A549 (cell line): ENCODE data around the gene NAA40. TPM values are rescaled to one million over a fixed set of nuclear protein-coding genes. Genes with fewer than 3 reads are reported as not detected.

Source experiments
- ATAC-seq, 2 experiments: fragments of 200-7000 bp in 1 of 2; fragments of >200 bp in 1 of 2; cut with Nextera tagmentation in 1 of 2; cut with Tn5 transposase in 1 of 2; 3 replicates each; pipeline versions ENCODE4 v1.8.0 to v1.9.1; 2018 to 2020; ENCODE audit warnings: mild to moderate bottlenecking in 1 of 2, moderate library complexity in 1 of 2
- CTCF ChIA-PET: fragments of 300-600 bp; sonication (Branson Sonifier 250); formaldehyde crosslinking; extraction: SDS; loops from one replicate; lab custom pipeline; 2021; ENCODE audit warnings: antibody characterized with exemption, inconsistent platforms; lab: Yijun Ruan, JAX
- POLR2A ChIA-PET: fragments of 350-600 bp; formaldehyde crosslinking; extraction: SDS; loops from one replicate; lab custom pipeline; 2021; ENCODE audit warnings: antibody characterized with exemption, inconsistent platforms; lab: Yijun Ruan, JAX
- DNase-seq, 2 experiments: peaks; one replicate each; pipeline versions ENCODE4 v3.0.0 to v3.0.0-alpha.2; 2011 to 2016; ENCODE audit warnings: low read depth in 1 of 2, low spot score in 1 of 2
- FAIRE-seq: peaks from 2 replicates; lab custom pipeline; 2011; peaks lifted over from hg19 to GRCh38; lab: Jason Lieb, UNC
- H3K27ac ChIP-seq, 2 experiments: fragments of >200 bp; sonication (Bioruptor Twin); formaldehyde crosslinking; 3 replicates each; pipeline ENCODE4 v1.5.1; 2016 to 2017
- H3K4me1 ChIP-seq: fragments of >200 bp; sonication (Bioruptor Twin); formaldehyde crosslinking; 3 replicates; pipeline ENCODE4 v1.6.1; 2016
- H3K4me2 ChIP-seq: fragments of >200 bp; sonication (Bioruptor Twin); formaldehyde crosslinking; 3 replicates; pipeline ENCODE4 v1.6.1; 2016
- H3K4me3 ChIP-seq: fragments of >200 bp; sonication (Bioruptor Twin); formaldehyde crosslinking; 3 replicates; pipeline ENCODE4 v1.5.1; 2016
- H3K9me3 ChIP-seq: fragments of >200 bp; sonication (Bioruptor Twin); formaldehyde crosslinking; 3 replicates; pipeline ENCODE4 v1.6.1; 2016
- CBX2 ChIP-seq: fragments of 200-600 bp; sonication (generic); IDR thresholded peaks from 2 replicates; pipeline ENCODE4 v1.6.1; 2016; ENCODE audit warnings: low read depth, mild to moderate bottlenecking, borderline replicate concordance
- CEBPB ChIP-seq, 2 experiments: fragments of >200 bp in 1 of 2; sonication (Bioruptor Twin) in 1 of 2; formaldehyde crosslinking in 1 of 2; IDR thresholded peaks; 2 replicates each; pipeline ENCODE4 v1.6.1; 2012 to 2016
- FOSB ChIP-seq: fragments of 250-450 bp; sonication (Bioruptor Pico); IDR thresholded peaks from 2 replicates; pipeline ENCODE4 v1.5.0; 2020; ENCODE audit warnings: mild to moderate bottlenecking, moderate library complexity
- KDM5A ChIP-seq: fragments of 200-600 bp; sonication (generic); IDR thresholded peaks from 2 replicates; pipeline ENCODE4 v1.6.1; 2016; ENCODE audit warnings: antibody characterized with exemption, mild to moderate bottlenecking
- MAFK ChIP-seq: fragments of 450-650 bp; IDR thresholded peaks from 2 replicates; pipeline ENCODE4 v1.6.1; 2014; ENCODE audit not compliant: partially characterized antibody
- MYC ChIP-seq: IDR thresholded peaks from 2 replicates; pipeline ENCODE4 v1.6.1; 2012; ENCODE audit warnings: mild to moderate bottlenecking, inconsistent platforms, low read length, improper control_type of control experiment, borderline replicate concordance
- NR3C1 ChIP-seq: fragments of >200 bp; sonication (Bioruptor Twin); formaldehyde crosslinking; IDR thresholded peaks from 3 replicates; pipeline ENCODE4 v1.6.1; 2017
- POLR2A ChIP-seq: IDR thresholded peaks from 2 replicates; pipeline ENCODE4 v1.6.1; 2012; ENCODE audit warnings: mild to moderate bottlenecking, low read length
- POLR2AphosphoS2 ChIP-seq: conservative IDR thresholded peaks from 2 replicates; pipeline ENCODE4 v1.6.1; 2012; ENCODE audit warnings: low read length, improper control_type of control experiment, inconsistent platforms
- RAD21 ChIP-seq, 2 experiments: fragments of >200 bp in 1 of 2; sonication (Bioruptor Twin) in 1 of 2; formaldehyde crosslinking in 1 of 2; IDR thresholded peaks in 1 of 2; conservative IDR thresholded peaks in 1 of 2; 2 replicates in 1 of 2; 3 replicates in 1 of 2; pipeline ENCODE4 v1.6.1; 2012 to 2018; ENCODE audit warnings: inconsistent platforms in 1 of 2
- ZC3H11A ChIP-seq: fragments of 450-650 bp; IDR thresholded peaks from 2 replicates; pipeline ENCODE4 v1.6.1; 2014; ENCODE audit warnings: antibody characterized with exemption, mild to moderate bottlenecking
- ZSCAN20 ChIP-seq: fragments of 250-450 bp; sonication (Bioruptor Pico); IDR thresholded peaks from 2 replicates; pipeline ENCODE4 v1.8.0; 2022; ENCODE audit warnings: mild to moderate bottlenecking, moderate library complexity
- WGBS: methylation state at CpG from one replicate; pipeline ENCODE4 v1.1.6; 2017; ENCODE audit errors: missing lambda C conversion rate; 5-methylcytosine and 5-hydroxymethylcytosine counted together
- polyA plus RNA-seq, 4 experiments: library from polyadenylated mRNA; depleted of rRNA in 3 of 4; stranded (reverse); fragments of >200 nt; fragmentation: RNase III in 1 of 4; extraction: RNeasy Plus Mini Kit Qiagen cat#74134 plus additional on column Dnase treatment in 1 of 4; gene quantifications; 2 replicates in 3 of 4; 3 replicates in 1 of 4; pipeline ENCODE4 v1.2.3, GENCODE V29; 2011 to 2017
- TF ChIP-seq, protein P1 (sequence below): fragments of 250-450 bp; sonication (Bioruptor Pico); IDR thresholded peaks from 2 replicates; pipeline ENCODE4 v1.5.0; 2021; ENCODE audit warnings: mild to moderate bottlenecking, moderate library complexity, borderline replicate concordance
- TF ChIP-seq, protein P2 (sequence below): IDR thresholded peaks from 2 replicates; pipeline ENCODE4 v1.6.1; 2012; ENCODE audit warnings: low read depth, borderline replicate concordance
- TF ChIP-seq, protein P3 (sequence below): fragments of 150-350 bp; IDR thresholded peaks from 2 replicates; pipeline ENCODE4 v1.6.1; 2014; ENCODE audit warnings: low read depth, mild to moderate bottlenecking, low read length
- TF ChIP-seq, protein P4 (sequence below): fragments of >200 bp; sonication (Bioruptor Twin); formaldehyde crosslinking; IDR thresholded peaks from 3 replicates; pipeline ENCODE4 v1.5.1; 2016

Gene NAA40
- polyA plus RNA-seq, 2 of the 4 experiments (the other 2 are of a cell fraction), result 21.9 to 32.0 TPM

DNA sequence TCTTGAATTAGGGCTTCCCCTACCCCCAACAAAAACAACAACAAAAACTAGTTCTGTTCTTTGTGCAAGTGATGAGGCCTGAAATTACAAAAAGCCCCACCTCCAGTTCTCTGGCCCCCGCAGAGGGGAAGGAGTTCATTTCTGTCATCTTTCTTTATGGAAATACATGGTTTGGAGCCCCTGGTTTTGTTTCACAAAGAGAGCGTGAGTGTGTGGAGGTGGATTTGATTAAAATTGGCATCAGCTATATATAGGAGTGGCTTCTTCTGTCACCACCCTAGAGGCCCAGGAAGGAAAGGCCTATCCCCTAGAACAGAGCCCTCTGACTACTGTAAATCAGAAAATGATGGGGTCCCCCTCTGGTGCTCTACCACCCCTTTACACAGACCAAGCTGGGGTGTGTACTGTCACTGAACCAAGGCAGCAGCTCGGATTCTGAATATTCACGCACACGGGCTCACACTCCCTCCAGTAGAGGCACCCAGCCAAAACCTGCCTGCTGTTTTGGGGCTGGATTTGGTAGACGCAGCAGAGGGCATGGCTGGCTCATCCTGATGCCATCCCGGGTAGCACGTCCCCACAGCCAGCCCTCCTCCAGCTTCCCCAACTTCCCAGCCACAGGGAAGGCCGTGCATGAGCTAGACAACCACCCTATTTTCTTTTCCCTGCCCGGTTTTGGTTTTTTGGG lies 41.2 kb upstream of the NAA40 start:
- H3K9me3 ChIP-seq, result no peaks in the 10 kb centered on the region
- ChIA-PET CTCF (interaction anchor here (0.7 to 3.3 kb wide), 9 partner anchors 10 to 60 kb away, joined by 3 to 14 read pairs (median 3); partner anchors contain the start of gene RCOR2), POLR2A (no interaction called here)
- TF ChIP-seq POLR2AphosphoS2, result no peak
- TF ChIP-seq FOSB (CRISPR knock-in tag), result no peak
- TF ChIP-seq, protein P1, sequence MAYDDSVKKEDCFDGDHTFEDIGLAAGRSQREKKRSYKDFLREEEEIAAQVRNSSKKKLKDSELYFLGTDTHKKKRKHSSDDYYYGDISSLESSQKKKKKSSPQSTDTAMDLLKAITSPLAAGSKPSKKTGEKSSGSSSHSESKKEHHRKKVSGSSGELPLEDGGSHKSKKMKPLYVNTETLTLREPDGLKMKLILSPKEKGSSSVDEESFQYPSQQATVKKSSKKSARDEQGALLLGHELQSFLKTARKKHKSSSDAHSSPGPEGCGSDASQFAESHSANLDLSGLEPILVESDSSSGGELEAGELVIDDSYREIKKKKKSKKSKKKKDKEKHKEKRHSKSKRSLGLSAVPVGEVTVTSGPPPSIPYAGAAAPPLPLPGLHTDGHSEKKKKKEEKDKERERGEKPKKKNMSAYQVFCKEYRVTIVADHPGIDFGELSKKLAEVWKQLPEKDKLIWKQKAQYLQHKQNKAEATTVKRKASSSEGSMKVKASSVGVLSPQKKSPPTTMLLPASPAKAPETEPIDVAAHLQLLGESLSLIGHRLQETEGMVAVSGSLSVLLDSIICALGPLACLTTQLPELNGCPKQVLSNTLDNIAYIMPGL, result no peak
- TF ChIP-seq MYC, result no peak
- TF ChIP-seq CBX2, result no peak
- TF ChIP-seq MAFK, result no peak
- TF ChIP-seq, protein P2, sequence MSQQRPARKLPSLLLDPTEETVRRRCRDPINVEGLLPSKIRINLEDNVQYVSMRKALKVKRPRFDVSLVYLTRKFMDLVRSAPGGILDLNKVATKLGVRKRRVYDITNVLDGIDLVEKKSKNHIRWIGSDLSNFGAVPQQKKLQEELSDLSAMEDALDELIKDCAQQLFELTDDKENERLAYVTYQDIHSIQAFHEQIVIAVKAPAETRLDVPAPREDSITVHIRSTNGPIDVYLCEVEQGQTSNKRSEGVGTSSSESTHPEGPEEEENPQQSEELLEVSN, result no peak
- TF ChIP-seq, protein P3, sequence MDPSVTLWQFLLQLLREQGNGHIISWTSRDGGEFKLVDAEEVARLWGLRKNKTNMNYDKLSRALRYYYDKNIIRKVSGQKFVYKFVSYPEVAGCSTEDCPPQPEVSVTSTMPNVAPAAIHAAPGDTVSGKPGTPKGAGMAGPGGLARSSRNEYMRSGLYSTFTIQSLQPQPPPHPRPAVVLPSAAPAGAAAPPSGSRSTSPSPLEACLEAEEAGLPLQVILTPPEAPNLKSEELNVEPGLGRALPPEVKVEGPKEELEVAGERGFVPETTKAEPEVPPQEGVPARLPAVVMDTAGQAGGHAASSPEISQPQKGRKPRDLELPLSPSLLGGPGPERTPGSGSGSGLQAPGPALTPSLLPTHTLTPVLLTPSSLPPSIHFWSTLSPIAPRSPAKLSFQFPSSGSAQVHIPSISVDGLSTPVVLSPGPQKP, result no peak
- TF ChIP-seq ZC3H11A, result no peak
- TF ChIP-seq ZSCAN20 (CRISPR knock-in tag), result no peak
- no peak for TF ChIP-seq KDM5A
- no peak for TF ChIP-seq POLR2A
- H3K4me2 ChIP-seq, result no peak overlapping the region
- FAIRE-seq, result no peak
- no peak for ATAC-seq
- H3K4me1 ChIP-seq, result no peaks in the 10 kb centered on the region
- H3K4me3 ChIP-seq, result no peak overlapping the region
- 93% methylated on average over 9 of the region's 10 CpGs for WGBS
- H3K27ac ChIP-seq, result no peak overlapping the region
- DNase-seq, result no peak

DNA sequence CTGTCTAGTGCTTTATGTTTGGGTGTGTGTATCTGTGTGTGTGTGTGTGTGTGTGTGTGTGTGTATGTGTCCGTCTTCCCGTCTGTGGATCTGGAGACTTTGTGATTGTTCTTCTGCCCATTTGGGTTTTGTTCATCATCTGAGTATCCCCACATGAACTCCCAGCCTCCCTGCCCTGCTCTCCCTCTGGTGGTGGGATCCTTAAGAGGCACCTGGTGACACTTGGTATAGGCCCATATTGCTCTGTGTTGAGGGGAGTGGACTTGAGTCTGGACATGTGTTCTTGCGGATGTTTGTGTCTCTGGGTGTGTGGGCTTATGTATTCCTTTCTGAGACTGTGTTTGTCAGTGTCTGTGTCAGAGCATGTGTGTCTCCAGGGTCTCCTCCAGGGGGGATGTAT lies 37.1 kb upstream of the NAA40 start:
- TF ChIP-seq CEBPB (IDR thresholded peaks at IDR 0.05) (no peak), RAD21 (conservative IDR thresholded peaks at IDR 0.05 in 1 of 2, IDR thresholded peaks at IDR 0.05 in 1 of 2) (peak in 1 of 2 experiments; percentile 31; a peak in 2 of 5 replicates)
- TF ChIP-seq, protein P4, sequence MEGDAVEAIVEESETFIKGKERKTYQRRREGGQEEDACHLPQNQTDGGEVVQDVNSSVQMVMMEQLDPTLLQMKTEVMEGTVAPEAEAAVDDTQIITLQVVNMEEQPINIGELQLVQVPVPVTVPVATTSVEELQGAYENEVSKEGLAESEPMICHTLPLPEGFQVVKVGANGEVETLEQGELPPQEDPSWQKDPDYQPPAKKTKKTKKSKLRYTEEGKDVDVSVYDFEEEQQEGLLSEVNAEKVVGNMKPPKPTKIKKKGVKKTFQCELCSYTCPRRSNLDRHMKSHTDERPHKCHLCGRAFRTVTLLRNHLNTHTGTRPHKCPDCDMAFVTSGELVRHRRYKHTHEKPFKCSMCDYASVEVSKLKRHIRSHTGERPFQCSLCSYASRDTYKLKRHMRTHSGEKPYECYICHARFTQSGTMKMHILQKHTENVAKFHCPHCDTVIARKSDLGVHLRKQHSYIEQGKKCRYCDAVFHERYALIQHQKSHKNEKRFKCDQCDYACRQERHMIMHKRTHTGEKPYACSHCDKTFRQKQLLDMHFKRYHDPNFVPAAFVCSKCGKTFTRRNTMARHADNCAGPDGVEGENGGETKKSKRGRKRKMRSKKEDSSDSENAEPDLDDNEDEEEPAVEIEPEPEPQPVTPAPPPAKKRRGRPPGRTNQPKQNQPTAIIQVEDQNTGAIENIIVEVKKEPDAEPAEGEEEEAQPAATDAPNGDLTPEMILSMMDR, result peak; percentile 22; the same call in 2 of the 3 replicates
- Histone ChIP-seq H3K9me3 (no peaks in the 10 kb centered on the region), H3K4me1 (no peaks in the 10 kb centered on the region), H3K27ac (no peak overlapping the region), H3K4me3 (no peak overlapping the region), H3K4me2 (no peak overlapping the region)
- CTCF ChIA-PET, result interaction anchor here (0.6 to 8.7 kb wide), 4 partner anchors 10 to 64 kb away, joined by 3 to 58 read pairs (median 4); partner anchors contain the start of gene MARK2
- POLR2A ChIA-PET, result no interaction called here
- ATAC-seq (peak; percentile 59 to 80; a peak in 4 of 6 replicates), FAIRE-seq (no peak), DNase-seq (peak in 1 of 2 experiments; percentile 62)
- 83% methylated on average over 3 of the region's 3 CpGs for WGBS

DNA sequence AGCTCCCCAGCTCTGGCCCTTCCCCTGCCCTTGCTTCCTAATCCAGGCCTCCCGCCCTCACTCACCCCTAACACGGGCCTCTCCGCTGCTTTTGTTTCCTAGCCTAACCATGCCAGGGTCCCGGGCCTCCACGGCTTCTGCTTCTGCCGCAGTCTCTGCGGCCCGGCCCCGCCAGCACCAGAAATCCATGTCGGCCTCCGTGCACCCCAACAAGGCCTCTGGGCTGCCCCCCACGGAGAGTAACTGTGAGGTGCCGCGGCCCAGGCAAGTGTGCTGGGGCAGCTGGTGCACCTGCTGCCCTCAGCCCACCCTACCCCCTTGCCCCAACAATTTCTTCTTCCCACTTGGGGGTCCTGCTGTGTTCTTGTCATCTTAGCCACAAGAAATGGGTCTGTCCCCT lies 34.9 kb upstream of the NAA40 start:
- Histone ChIP-seq H3K4me3 (no peak overlapping the region), H3K4me1 (no peaks in the 10 kb centered on the region), H3K4me2 (no peak overlapping the region), H3K27ac (no peak overlapping the region; a peak in 1 of 6 replicates), H3K9me3 (no peaks in the 10 kb centered on the region)
- WGBS, result 93% methylated on average over 14 of the region's 14 CpGs
- ChIA-PET POLR2A (no interaction called here), CTCF (interaction anchor here (2.1 to 8.7 kb wide), 2 partner anchors 42 to 66 kb away, joined by 9 to 58 read pairs; partner anchors contain the start of gene MARK2)
- no peak for TF ChIP-seq NR3C1
- ATAC-seq, result no peak
- no peak for DNase-seq
- FAIRE-seq, result no peak
